ENCODE data around the gene RCHY1. TPM values are rescaled to one million over a fixed set of nuclear protein-coding genes. Genes with fewer than 3 reads are reported as not detected.
A peak's percentile ranks its signal among the peaks of the same experiment; 100 is the strongest.
"Not testable (repeated sequence)": the region's sequence is repeated elsewhere in the genome, so short reads cannot be mapped to it uniquely, and the experiment has no call there.

The RCHY1 gene
- total and polyA plus RNA-seq, 2 donors from 2014 or later, result 27.8 to 40.2 TPM

DNA sequence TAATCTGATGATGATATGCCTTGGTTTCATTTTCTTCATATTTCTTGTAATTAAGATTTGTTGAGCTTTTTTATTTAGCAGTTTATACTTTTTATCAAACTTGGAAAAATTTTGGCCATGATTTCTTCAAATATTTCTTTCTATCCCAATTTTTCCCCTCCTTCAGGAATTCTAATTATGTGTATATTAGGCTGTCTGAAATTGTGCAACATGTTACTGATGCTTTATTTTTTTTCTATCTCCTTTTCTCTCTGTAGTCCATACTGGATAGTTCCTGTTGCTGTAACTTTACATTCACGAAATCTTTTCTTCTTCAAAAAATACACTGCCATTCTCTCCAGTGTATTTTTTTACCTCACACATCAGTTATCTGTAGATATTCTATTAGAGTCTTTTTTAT is 10.9 kb upstream of the RCHY1 start:
- no peak overlapping the region for H3K4me3 ChIP-seq (ENCODE audit: low read length in 3 of 3)
- no peak overlapping the region for H3K9ac ChIP-seq (ENCODE audit: low read length in 3 of 3)
- peaks cover 7 to 23% (median 16%) of the 10 kb centered on the region in 3 donors for H3K36me3 ChIP-seq (ENCODE audit: control insufficient read depth in 2 of 3, insufficient read depth in 3 of 3, low read length in 3 of 3)
- DNase-seq (no peak), FAIRE-seq (no peak)
- H3K4me1 ChIP-seq (ENCODE audit: control insufficient read depth in 2 of 3, insufficient read depth in 2 of 3, low read depth in 1 of 3, low read length in 3 of 3), result no peaks in the 10 kb centered on the region
- TF ChIP-seq, protein P1, sequence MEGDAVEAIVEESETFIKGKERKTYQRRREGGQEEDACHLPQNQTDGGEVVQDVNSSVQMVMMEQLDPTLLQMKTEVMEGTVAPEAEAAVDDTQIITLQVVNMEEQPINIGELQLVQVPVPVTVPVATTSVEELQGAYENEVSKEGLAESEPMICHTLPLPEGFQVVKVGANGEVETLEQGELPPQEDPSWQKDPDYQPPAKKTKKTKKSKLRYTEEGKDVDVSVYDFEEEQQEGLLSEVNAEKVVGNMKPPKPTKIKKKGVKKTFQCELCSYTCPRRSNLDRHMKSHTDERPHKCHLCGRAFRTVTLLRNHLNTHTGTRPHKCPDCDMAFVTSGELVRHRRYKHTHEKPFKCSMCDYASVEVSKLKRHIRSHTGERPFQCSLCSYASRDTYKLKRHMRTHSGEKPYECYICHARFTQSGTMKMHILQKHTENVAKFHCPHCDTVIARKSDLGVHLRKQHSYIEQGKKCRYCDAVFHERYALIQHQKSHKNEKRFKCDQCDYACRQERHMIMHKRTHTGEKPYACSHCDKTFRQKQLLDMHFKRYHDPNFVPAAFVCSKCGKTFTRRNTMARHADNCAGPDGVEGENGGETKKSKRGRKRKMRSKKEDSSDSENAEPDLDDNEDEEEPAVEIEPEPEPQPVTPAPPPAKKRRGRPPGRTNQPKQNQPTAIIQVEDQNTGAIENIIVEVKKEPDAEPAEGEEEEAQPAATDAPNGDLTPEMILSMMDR (IDR thresholded peaks at IDR 0.05; ENCODE audit: borderline replicate concordance, extremely low read depth, insufficient read depth), result no peak
- no peaks in the 10 kb centered on the region for H3K9me3 ChIP-seq (ENCODE audit: control insufficient read depth in 2 of 3, insufficient read depth in 1 of 3, low read length in 3 of 3)
- H3K27ac ChIP-seq (ENCODE audit: low read depth in 2 of 2, low read length in 2 of 2), result no peak overlapping the region
- intact Hi-C loops (cut with DNase I), result no loop called here
- H3K27me3 ChIP-seq (ENCODE audit: control insufficient read depth, insufficient read depth, low read length), result no peaks in the 10 kb centered on the region

DNA sequence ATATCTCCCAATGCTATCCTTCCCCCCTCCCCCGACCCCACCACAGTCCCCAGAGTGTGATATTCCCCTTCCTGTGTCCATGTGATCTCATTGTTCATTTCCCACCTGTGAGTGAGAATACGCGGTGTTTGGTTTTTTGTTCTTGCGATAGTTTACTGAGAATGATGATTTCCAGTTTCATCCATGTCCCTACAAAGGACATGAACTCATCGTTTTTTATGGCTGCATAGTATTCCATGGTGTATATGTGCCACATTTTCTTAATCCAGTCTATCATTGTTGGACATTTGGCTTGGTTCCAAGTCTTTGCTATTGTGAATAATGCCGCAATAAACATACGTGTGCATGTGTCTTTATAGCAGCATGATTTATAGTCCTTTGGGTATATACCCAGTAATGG is 5.2 kb upstream of the RCHY1 start:
- H3K9me3 ChIP-seq (ENCODE audit: control insufficient read depth in 2 of 3, insufficient read depth in 1 of 3, low read length in 3 of 3); H3K4me1 ChIP-seq (ENCODE audit: control insufficient read depth in 2 of 3, insufficient read depth in 2 of 3, low read depth in 1 of 3, low read length in 3 of 3); DNase-seq; H3K4me3 ChIP-seq (ENCODE audit: low read length in 3 of 3); FAIRE-seq; H3K27me3 ChIP-seq (ENCODE audit: control insufficient read depth, insufficient read depth, low read length); intact Hi-C loops (cut with DNase I); H3K27ac ChIP-seq (ENCODE audit: low read depth in 2 of 2, low read length in 2 of 2); H3K9ac ChIP-seq (ENCODE audit: low read length in 3 of 3): not testable (repeated sequence)
- H3K36me3 ChIP-seq (ENCODE audit: control insufficient read depth in 2 of 3, insufficient read depth in 3 of 3, low read length in 3 of 3), result peaks cover 3 to 13% (median 10%) of the 10 kb centered on the region in 3 donors

DNA sequence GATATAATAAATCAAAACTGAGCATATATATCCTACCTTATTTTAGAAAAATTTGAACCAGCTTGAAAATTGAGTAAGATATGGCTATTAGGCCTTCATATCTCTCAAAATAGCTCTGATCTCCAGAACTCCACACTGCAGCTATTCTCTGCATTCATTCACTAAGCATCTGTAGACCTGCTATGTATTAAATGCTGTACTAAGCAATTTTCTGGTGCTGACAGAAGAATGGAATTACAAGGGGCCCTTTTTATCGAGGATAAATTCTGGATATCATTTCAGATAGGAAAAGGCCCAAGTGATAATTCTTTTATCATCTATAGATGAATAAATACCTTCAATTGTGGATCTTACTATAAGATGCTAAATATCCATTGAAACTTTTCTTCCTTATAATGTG is 1.9 kb upstream of the RCHY1 start:
- peaks cover 3 to 15% (median 9%) of the 10 kb centered on the region in 3 donors for H3K4me1 ChIP-seq (ENCODE audit: control insufficient read depth in 2 of 3, insufficient read depth in 2 of 3, low read depth in 1 of 3, low read length in 3 of 3)
- FAIRE-seq (no peak), DNase-seq (no peak)
- H3K9me3 ChIP-seq (ENCODE audit: control insufficient read depth in 2 of 3, insufficient read depth in 1 of 3, low read length in 3 of 3), result no peaks in the 10 kb centered on the region
- TF ChIP-seq, protein P1 (IDR thresholded peaks at IDR 0.05; ENCODE audit: borderline replicate concordance, extremely low read depth, insufficient read depth), result no peak
- H3K9ac ChIP-seq (ENCODE audit: low read length in 3 of 3), result no peak overlapping the region
- intact Hi-C loops (cut with DNase I), result no loop called here
- H3K27me3 ChIP-seq (ENCODE audit: control insufficient read depth, insufficient read depth, low read length), result no peaks in the 10 kb centered on the region
- no peak overlapping the region for H3K27ac ChIP-seq (ENCODE audit: low read depth in 2 of 2, low read length in 2 of 2)
- H3K4me3 ChIP-seq (ENCODE audit: low read length in 3 of 3), result no peak overlapping the region
- peaks cover 0 to 7% (median 7%) of the 10 kb centered on the region in 3 donors for H3K36me3 ChIP-seq (ENCODE audit: control insufficient read depth in 2 of 3, insufficient read depth in 3 of 3, low read length in 3 of 3)

DNA sequence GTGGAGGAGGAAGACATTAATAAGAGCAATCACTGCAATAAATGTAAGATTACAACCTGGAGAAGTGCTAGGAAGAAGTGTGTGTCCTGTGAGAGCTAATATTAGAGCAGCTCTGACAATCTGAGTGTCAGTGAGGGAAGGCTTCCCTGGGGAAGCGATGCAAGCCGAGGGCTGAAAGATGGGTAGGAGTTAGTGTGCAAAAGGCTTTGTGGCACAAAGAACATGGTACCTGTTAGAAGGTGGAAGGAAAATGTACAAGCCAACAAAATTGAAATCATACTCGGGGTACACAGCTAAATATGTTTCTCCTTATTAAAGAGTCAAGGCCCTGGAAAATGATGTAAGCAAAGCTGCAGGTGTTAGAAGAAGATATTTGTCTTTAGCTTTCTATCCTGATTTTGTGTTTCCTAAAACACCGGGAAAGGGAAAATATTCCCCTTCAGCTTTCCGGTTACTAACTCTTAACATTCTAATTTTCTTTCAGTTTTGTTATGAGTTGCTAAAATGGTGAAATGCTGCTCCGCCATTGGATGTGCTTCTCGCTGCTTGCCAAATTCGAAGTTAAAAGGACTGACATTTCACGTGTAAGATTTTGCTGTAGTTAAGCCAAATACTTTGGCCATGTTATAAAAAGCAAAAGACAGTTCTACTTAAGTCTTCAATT is 878 bp upstream of the RCHY1 start:
- H3K9ac ChIP-seq (ENCODE audit: low read length in 3 of 3), result peak overlapping the region; percentile 50 to 96 (median 88)
- no peaks in the 10 kb centered on the region for H3K27me3 ChIP-seq (ENCODE audit: control insufficient read depth, insufficient read depth, low read length)
- peak overlapping the region; percentile 88 to 95 for H3K27ac ChIP-seq (ENCODE audit: low read depth in 2 of 2, low read length in 2 of 2)
- H3K9me3 ChIP-seq (ENCODE audit: control insufficient read depth in 2 of 3, insufficient read depth in 1 of 3, low read length in 3 of 3), result no peaks in the 10 kb centered on the region
- H3K36me3 ChIP-seq (ENCODE audit: control insufficient read depth in 2 of 3, insufficient read depth in 3 of 3, low read length in 3 of 3), result peaks cover 0 to 7% (median 7%) of the 10 kb centered on the region in 3 donors
- H3K4me3 ChIP-seq (ENCODE audit: low read length in 3 of 3), result peak overlapping the region; percentile 84 to 98 (median 97)
- FAIRE-seq (no peak), DNase-seq (peak in 1 of 5 donors; percentile 4)
- peaks cover 3 to 22% (median 11%) of the 10 kb centered on the region in 3 donors for H3K4me1 ChIP-seq (ENCODE audit: control insufficient read depth in 2 of 3, insufficient read depth in 2 of 3, low read depth in 1 of 3, low read length in 3 of 3)
- intact Hi-C loops (cut with DNase I), result no loop called here
- TF ChIP-seq, protein P1 (IDR thresholded peaks at IDR 0.05; ENCODE audit: borderline replicate concordance, extremely low read depth, insufficient read depth), result no peak

All from kidney (tissue), 14 donors.